Fibroblast of skin of scalp (primary cell): ENCODE data around the gene LHFPL3. TPM values are rescaled to one million over a fixed set of nuclear protein-coding genes. Genes with fewer than 3 reads are reported as not detected.
"Not testable (repeated sequence)": the region's sequence is repeated elsewhere in the genome, so short reads cannot be mapped to it uniquely, and the experiment has no call there.

Source experiments
- DNase-seq: peaks from one replicate; pipeline ENCODE4 v3.0.0-alpha.2; 2013
- polyA plus RNA-seq, 2 experiments: library from polyadenylated mRNA; unstranded; fragments of 120-200 nt; gene quantifications; one replicate each; pipeline ENCODE4 v1.2.1, GENCODE V29; 2013; ENCODE audit not compliant: insufficient read length in 2 of 2

The LHFPL3 gene
- polyA plus RNA-seq (2013, experiment 1 of 2; ENCODE audit: insufficient read length), result not detected
- 0.12 TPM for polyA plus RNA-seq (2013, experiment 2 of 2; ENCODE audit: insufficient read length)

DNA sequence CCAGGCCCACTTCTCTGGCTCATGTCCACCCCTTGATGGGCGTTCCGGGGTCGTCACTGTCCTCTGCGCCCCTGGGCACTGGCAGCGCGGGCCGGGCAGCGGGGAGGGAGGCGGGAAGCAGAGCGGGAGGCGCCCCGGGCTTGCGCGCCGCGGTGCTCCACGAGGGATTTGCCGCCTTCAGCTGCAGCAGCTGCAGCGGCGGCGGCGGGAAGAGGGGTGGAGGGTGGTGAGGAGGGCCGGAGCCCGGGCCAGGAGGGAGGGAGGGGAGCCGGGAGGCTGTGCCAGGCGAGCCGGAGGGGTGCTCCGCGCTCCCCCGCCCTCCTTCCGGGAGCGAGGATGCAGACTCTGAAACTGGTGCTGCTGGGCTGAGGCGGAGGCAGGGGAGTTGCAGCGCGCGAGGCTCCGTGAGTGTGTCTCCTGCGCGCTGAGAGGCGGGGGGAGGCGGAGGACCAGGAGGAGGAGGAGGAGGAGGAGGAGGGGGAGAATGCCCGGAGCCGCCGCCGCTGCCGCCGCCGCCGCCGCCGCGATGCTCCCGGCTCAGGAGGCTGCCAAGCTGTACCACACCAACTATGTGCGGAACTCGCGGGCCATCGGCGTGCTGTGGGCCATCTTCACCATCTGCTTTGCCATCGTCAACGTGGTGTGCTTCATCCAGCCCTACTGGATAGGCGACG is at the start of gene LHFPL3:
Gene LHFPL3 (plus strand): TSS at position 308 of the 674 bp plus-strand sequence.
- DNase-seq, result peak; percentile 13

DNA sequence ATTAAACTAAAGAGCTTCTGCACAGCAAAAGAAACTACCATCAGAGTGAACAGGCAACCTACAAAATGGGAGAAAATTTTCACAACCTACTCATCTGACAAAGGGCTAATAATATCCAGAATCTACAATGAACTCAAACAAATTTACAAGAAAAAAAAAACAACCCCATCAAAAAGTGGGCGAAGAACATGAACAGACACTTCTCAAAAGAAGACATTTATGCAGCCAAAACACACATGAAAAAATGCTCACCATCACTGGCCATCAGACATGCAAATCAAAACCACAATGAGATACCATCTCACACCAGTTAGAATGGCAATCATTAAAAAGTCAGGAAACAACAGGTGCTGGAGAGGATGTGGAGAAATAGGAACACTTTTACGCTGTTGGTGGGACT is 46.7 kb upstream of the LHFPL3 start:
- DNase-seq, result not testable (repeated sequence)

DNA sequence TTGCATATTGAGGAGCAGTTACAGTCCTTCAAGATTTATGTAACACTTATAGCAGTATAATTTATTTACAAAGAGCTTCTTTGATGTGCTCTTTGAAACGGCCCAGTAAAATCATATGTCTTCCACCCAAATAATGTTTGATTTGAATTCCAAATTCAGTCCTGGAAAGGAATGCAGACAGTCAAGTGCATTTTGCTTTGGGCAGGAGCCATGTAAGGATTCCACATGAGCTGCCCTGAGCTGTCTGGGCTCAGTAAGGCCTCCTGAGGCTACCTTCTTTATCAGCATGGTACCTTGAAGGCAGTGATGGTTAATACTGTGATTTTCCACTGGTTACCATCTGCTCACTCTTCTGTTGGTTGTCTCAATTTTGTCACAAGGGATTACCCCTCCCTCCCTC is 41.6 kb upstream of the LHFPL3 start:
- DNase-seq, result no peak

DNA sequence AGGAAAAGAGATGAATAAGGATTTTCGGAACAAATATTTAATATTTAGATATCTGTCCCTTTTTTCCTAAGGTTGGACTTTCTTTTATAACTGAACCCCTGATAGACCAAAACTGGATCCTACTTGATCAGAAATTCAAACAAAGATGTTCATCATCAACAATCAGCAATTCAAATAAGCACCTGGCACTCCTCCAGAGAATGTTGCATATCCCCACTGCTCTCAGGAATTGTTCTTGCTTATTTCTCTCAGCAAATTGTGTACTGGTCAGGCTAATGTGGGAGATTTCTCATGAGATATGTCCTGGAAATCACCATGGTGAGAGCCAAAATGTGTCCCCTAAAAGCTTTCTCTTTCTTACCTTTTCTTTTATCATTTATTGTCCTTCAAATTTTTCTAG is 40.3 kb upstream of the LHFPL3 start:
- no peak for DNase-seq

DNA sequence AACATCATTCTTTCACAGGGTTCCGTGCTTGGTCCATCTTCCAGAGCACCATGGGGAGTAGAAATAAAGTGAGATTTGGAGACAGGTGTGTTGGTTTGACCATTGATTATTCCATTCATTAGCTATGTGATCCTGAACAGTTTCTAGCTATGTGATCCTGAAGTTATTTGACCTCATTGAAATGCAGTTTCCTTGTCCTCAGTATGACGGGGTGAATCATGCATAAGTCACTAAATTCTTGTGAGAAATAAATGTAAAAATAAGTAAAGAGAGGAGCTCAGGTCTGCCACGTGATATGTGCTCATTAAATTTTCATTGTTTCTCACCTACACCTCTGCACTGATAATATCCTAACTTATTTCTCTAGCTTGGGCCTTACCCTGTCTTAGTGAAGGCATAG is 34.1 kb upstream of the LHFPL3 start:
- DNase-seq, result no peak

DNA sequence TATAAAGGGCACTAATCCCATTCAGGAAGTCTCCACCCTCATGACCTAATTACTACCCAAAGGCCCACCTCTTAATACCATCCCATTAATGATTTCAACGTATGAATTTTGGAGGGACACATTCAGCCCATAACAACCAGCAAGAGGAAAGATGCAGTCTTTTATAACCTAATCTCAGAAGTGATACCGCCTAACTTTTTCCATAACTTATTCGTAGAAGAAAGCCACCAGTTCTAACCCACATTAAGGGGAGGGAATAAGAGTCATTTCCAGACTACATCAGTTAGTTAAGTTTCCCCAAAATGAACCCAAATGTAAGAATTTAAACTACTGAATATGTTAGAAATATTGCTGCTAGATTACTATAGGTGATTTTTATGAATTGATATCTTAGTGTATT is 32.1 kb upstream of the LHFPL3 start:
- no peak for DNase-seq

DNA sequence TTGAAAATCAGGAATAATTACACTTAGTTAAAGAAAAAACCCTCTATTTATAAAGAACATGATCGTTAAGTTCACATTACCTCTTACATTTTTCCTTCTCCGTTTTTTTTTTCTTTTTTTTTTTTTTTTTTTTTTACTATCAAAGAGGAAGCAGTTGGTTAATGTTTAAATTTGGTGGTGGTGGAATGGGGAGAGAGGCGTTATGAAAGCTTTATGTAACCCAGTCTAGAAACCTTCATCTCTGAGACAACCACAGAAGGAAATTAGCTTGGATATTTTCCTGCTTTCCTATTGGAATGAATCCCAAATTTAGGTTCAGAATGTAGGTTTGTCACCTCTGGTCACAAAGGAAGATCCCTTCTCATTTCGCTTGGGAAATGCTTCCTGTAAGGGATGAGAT is 31.5 kb upstream of the LHFPL3 start:
- no peak for DNase-seq

DNA sequence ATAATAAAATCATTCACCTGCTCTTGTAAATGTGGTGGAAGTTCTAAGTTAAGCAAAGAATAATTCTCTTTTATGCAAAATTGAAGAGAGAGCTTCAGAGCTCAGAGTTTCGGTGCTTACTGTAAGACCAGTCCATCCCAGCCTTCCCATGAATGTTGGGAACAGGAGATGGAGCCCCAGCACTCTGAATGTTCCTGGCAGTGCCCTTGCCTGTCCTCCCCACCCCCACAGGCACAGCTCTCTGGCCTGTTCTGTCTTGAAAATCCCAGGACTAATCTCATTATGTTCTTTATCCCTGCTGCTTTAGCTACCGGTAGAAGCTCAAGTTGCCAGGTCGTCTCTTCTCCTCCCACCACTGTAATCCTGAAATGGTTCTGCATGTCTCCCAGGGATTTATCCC is 29.1 kb upstream of the LHFPL3 start:
- no peak for DNase-seq

DNA sequence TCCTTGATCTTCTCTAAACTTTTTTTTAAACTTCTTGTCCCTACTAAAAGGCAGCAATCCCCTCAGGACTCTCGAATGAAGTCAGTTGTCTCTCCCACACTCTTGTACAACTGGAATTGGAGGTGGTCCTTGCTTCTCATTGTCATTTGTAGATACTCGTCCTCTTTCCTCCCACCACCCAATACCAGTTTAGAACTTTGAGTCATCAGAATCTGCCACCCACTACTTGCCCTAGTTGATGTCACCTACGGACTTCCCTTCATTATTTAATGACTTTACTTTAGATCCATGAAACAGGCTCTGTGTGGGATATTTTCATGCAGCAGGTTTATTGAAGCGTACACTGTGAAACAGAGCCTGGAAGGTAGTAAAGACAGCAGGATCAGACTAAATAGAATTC is 28.6 kb upstream of the LHFPL3 start:
- DNase-seq, result no peak

DNA sequence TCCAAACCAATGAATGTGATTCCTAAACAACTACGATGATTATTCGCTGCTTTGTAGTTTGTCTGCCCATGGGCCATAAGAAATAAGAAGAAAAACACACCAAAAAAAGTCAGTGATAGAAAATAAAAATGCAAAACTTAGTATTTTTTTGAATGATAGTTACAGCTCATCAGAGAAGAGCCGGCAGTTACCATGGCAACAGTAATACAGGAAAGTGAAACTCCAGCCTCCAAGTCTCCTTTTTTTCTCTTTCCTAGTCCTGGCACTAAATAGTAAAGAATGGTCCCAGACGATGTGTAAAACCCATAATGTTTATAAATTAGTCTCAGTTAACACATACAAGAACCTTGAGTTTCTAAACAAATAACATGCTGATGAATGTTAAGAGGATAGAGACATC is 21.6 kb upstream of the LHFPL3 start:
- DNase-seq, result no peak

DNA sequence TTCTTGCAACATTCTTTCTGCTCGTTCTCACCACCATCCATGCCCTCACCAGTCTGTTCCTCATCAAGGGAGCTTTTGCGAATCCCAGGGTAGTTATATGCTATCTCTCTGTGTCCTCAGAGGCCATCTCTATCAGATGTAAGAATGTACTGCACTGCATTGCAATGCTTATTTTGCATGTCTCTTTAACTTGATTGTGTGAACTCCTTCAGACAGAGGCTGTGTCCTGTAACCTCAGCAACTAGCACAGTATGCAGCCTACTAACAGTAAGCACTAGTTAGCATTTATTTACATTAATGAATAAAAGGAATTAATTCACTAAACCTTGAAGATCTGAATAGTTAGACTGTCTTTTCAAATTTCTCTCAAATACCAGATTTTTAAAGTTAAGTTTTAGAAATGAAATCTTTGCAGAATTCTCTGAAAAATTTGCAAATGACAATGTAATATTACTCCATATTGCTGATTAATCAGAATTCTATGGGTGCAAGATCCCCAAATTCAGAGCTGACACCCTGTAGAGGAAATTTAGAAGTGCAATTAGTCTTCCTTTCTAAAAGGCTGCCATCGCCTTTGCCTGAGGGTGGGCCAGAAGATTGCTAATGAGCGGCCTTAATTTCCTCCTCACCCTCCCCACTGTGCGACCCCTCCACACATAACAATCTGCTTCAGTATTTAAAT is 10.3 kb upstream of the LHFPL3 start:
- DNase-seq, result no peak

DNA sequence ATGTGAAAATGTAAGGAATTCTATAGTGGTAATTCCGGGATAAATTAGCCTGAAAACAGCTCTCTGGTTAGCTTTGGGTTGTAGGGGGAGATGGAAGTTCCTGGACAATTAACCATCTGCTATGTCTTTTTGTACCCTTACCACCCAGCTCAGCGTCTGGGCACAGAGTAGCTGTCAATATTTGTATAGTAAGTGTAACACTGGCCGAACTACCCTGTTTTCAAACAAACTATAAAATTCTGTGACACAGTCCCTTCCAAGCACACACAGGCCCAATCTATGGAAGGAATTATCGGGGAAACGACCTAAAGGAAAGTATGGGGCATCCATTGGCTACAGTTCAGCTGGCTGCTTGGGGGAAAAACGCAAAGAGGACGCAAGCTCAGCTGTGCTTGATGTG is 869 bp upstream of the LHFPL3 start:
- no peak for DNase-seq

DNA sequence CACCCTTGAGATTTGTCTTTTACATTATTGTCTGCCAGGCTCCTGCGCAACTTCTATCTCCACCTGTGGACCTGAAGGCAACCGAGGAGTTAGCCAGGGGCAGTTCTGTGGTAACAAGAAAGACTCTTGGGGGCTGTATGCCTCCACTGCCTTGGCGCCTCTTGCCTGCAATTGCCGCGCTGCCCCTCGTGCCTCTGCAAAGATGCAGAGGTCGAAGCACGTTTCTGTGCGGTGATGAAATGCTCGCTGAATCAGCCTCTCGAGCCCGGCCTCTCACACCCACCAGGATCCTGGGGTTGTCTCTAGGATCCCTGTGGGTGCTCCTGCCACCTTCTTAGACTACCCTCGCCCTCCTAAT is 486 bp upstream of the LHFPL3 start:
- DNase-seq, result no peak

DNA sequence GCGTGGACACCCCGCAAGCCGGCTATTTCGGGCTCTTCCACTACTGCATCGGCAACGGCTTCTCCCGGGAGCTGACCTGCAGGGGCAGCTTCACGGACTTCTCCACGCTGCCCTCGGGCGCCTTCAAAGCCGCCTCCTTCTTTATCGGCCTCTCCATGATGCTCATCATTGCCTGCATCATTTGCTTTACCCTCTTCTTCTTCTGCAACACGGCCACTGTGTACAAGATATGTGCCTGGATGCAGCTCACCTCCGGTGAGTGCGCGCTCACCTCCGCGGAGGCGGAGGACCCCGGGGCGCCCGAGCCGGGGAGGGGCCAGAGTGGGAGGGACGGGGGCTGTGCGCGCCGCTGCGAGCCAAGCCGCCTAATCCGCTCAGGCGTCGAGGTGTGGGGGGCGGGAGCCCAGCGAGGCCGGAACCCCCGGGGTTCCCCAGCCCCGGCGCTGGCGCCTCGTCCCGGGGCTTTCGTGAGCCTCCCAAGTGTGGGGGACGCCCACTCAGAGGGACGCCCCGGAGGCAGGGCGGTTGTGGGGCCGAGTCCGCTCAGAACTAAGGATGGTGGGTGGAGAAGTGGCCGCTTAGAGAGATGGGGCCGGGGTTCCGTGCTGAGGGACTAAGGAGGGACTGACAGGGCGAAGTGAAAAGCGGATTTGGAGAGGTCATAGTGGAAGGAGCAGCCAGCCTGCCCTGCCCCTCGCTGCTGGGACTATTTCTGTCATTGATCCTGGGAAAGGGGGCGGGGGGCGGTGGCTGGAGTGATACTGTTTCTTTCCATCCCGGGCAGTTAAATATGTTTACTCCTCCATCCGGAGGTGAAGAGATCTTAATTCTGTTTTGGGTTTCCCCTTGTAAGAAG is 795 bp downstream of the LHFPL3 start:
- DNase-seq, result no peak

DNA sequence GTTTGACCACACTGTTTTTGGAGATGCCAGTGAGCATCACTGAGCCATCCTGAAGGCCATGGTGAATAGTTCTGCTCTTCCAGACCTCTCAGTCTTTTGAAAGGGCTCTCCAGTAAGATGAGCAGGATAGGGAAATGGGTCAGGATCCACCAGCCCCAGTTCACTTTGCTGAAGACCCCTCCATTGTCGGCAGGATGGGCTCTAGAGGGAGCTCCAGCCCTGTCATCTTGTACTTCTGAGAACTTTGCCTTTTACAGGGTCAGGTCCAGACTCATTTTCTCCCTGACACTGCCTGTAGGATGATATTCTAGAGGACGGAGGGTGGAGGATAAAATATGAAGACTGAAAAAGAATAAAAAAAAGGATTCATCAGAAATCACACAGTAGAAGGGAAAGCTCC is 13.1 kb downstream of the LHFPL3 start:
- no peak for DNase-seq

DNA sequence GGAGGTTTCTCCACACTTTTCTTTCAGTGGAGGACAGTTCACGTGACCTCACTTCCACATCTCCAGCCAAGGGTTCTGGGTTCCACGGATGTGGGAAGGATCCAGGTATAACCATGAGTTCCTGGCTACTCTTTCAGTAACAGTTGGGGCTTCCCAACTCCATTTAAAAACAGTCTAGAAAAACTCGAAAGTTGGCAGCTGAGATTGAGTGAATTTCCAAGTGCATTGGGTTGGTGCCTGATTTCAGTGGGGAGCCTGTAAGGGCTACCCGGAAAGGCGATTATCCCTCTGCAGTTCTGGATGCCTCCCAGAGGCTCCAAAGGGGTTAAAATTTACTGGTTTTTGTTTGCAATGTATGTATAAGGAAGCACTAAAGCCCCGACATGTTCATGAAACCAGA is 24.3 kb downstream of the LHFPL3 start:
- no peak for DNase-seq

DNA sequence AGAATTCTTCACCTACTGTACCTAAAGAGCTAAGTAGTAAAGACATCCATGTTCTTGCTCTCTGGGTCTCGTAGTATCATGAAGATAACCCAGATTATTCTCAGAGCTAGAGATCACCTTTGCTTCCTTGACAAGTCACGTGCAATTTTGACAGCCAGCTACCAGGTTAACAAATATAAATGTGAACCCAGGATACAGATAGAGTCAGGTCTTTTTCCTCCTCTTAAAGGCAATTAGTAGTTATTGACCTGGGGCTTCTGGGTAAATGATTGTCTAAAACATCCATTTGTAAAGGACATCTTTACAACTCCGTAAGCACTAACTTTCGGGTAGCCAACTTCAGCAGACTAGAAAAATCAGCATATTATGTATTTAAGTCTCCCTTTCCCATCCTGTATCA is 28.8 kb downstream of the LHFPL3 start:
- no peak for DNase-seq

DNA sequence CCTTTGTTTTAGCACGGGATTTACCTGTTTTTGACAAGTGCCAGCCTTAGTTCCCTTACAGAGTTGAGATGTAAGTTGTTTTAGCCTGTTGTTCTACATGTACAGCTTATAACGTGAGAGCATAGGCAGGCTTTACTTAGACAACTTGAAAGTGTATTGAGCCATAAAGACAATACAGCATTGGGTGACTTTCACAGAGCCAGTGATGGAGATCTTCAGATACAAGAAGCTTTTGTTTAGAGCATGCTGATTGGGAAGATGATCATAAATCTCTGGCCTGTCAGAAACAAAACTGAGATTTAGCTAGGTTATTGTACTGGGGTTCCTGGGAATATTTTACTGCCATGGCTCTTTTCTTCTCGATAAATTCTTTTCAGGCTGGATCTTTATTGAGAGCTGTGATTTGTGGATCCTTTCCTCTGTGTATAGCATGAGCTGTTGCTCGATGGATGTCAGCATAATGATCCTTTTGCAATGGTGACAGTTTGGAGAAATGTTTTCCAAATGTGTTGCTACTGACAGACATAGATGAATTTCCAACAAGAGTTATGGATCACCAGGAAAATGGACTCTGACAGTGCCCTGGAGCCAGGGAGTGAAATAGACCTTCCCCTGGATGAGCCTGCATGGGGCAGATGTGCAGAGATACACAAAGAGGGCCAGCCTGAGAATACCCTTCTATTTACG is 30.2 kb downstream of the LHFPL3 start:
- no peak for DNase-seq

DNA sequence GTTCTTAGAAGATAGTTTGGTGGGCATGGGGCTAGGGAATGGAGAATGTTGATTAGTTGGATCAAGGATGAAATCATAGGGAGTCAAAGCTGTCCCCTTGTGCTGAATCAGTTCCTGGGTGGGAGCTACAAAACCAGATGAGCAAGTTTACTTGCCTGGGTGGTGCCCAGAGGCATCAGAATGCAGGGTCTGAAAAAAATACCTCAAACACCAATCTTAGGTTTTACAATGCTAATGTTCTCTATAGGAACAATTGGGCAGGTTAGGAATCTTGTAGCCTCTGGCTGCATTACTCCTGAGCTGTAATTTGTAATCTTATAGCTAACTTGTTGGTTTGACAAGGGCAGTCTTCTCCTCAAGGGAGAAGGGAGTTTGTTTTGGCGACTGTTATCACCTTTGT is 34.4 kb downstream of the LHFPL3 start:
- DNase-seq, result no peak

DNA sequence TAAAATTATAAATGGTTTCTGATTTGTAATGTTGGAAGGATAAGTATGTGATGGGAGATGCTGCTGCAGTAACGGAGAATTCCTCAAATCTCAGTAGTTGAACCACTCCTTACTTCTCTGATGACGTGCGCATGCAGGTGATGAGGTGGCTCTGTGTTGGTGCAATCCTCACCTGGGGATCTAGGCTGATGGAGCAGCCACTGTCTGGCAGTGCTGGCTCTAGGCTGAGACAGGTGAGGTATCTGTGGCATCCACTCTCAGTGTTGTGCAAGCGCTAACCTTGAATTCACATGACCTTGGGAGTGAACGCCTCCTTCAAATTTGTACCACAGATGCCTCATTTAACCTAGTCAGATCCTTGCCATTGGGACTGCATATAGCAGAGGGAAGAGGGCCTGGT is 35.0 kb downstream of the LHFPL3 start:
- no peak for DNase-seq

DNA sequence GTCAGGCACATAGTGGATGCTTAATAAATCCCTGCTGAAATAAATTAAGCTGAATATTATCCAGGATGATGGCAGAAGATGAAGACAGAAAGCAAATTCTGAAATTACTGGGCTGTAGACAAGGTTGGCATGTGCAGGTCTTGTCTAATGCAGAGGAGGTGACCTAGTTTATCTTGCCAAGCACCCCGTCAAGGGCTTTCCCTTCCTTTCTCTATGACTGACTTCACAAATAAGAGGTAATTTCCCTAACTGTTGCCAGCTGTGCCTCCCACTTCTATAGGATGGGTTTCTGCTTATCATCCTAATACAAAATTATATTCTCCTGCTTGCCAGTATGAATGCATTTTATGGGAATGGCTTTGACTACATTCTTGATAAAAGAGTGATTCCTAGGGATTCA is 38.0 kb downstream of the LHFPL3 start:
- no peak for DNase-seq

DNA sequence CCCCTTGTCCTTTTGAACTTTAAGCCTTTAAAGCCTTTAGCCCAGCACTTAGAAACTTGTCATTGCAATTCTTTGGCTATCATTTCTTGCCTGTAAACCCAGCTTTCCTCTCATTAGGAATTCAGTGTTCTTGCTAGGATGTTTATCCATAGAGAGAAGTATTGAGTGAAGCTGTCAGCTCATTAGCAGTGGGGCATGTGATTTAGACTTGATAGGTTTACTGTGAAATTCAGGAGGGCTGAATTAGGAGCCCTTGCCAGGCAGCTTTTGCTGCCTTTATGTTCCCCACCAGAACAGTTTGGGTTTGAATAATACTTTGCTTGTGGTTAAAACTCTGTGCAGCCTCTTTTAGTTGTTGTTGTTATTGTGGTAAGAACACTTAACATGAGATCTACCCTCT is 39.5 kb downstream of the LHFPL3 start:
- no peak for DNase-seq
